ENCODE results near the gene MNAT1.

The MNAT1 gene

DNA sequence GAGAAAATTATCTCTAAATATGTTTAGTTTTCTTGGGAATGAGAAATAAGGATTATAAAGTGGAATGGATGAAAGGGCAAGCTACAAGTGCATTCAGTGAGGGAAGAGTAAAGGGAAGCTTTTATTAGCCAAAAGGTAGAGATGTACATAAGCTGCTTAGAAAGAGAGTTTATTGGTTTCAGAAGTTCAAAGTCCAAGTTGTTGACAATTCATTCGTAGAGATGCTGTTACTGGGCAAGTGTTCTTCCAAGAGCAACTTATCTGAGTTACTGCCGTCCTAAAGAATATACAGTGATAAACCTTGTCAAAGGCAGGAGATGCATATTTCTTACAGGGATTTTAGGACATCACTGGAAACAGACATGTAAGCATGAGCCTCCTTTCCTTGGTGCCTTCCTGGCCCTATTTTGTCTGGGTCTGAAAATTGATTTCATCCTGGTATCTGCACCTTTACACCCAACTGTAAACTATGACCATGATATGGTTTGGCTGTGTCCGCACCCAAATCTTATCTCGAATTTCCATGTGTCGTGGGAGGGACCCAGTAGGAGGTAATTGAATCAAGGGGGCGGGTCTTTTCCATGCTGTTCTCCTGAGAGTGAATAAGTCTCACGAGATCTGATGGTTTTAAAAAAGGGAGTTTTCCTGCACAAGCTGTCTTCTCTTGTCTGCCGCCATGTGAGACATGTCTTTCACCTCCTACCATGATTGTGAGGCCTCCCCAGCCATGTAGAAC lies 199.5 kb downstream of the MNAT1 start:
- TF ChIP-seq, protein P1, sequence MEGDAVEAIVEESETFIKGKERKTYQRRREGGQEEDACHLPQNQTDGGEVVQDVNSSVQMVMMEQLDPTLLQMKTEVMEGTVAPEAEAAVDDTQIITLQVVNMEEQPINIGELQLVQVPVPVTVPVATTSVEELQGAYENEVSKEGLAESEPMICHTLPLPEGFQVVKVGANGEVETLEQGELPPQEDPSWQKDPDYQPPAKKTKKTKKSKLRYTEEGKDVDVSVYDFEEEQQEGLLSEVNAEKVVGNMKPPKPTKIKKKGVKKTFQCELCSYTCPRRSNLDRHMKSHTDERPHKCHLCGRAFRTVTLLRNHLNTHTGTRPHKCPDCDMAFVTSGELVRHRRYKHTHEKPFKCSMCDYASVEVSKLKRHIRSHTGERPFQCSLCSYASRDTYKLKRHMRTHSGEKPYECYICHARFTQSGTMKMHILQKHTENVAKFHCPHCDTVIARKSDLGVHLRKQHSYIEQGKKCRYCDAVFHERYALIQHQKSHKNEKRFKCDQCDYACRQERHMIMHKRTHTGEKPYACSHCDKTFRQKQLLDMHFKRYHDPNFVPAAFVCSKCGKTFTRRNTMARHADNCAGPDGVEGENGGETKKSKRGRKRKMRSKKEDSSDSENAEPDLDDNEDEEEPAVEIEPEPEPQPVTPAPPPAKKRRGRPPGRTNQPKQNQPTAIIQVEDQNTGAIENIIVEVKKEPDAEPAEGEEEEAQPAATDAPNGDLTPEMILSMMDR (IDR thresholded peaks at IDR 0.05; ENCODE audit: control extremely low read depth, extremely low read depth, low read depth, missing control alignments), result no peak
- CTCF ChIA-PET, result no interaction called here
- POLR2A ChIA-PET, result no interaction called here
- DNase-seq (ENCODE audit: extremely low spot score), result no peak

DNA sequence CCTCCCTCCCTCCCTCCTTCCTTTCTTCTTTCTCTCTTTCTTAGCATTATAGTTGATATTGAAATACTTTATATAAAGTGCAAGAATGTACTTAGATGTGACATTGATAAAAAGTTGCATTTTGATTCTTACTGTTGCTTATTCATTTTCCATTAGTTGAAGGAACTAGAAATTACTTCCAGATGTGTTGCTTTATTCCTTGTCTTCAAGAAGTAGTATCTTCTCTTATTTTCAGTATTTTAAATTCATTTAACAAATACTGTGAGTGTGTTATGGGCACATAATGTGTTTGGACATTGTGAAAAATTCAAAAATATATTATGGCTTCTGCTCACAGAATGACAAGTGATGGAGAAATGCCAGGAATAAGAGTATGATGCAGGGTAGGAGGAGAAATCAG lies 200.8 kb downstream of the MNAT1 start:
- TF ChIP-seq, protein P1 (IDR thresholded peaks at IDR 0.05; ENCODE audit: control extremely low read depth, extremely low read depth, low read depth, missing control alignments), result no peak
- ChIA-PET POLR2A (no interaction called here), CTCF (no interaction called here)
- DNase-seq (ENCODE audit: extremely low spot score), result no peak

- no peak for DNase-seq (ENCODE audit: extremely low spot score)
Measured at GRCh38 chr14:60943637-60944032, 209.1 kb downstream of the MNAT1 start.

DNA sequence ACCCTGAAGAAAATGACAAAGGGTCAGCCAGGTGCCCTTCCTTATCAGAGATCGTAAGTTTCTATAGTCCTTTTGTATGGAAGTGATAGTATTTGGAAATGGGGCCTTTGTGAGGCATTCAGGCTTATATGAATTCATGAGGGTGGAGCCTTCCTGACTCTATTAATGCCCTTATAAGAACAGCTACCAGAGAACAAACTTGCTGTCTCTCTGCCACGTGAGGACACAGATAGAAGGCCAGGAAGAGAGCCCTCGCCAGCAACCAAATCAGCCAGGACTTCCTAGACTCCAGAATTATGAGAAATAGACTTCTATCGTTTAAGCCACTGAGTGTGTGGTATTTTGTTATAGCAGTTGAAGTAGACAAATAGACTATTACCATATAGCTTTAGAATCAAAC lies 209.6 kb downstream of the MNAT1 start:
- no peak for DNase-seq (ENCODE audit: extremely low spot score)
- TF ChIP-seq, protein P1 (IDR thresholded peaks at IDR 0.05; ENCODE audit: control extremely low read depth, extremely low read depth, low read depth, missing control alignments), result no peak
- POLR2A ChIA-PET, result no interaction called here
- CTCF ChIA-PET, result interaction anchor here (1.0 kb wide), 1 partner anchor 16 kb away, joined by 3 read pairs; no protein-coding TSS in a partner anchor

More at GRCh38 chr14:60943637-60944032, 209.1 kb downstream of the MNAT1 start:
- POLR2A ChIA-PET, result no interaction called here
- CTCF ChIA-PET, result no interaction called here
- TF ChIP-seq, protein P1 (IDR thresholded peaks at IDR 0.05; ENCODE audit: control extremely low read depth, extremely low read depth, low read depth, missing control alignments), result no peak

DNA sequence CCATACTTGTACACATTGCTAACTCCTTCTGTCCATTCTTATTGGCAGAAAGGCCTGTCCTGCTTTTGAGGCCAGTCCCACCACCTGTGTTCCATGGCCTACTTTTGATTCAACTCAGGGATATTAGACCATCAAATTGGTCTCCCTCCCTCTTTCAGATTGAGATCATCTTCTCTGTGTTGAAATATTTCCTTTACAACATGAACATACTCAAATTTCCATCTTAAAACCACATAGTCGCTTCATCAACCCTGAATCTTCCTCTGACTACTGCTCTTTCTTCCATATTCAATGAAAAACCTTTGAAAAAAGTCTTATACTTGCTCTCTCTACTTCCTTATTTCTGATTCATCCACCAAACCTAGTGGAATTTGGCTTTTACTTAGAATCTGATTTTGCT lies 211.4 kb downstream of the MNAT1 start:
- POLR2A ChIA-PET, result no interaction called here
- TF ChIP-seq, protein P1 (IDR thresholded peaks at IDR 0.05; ENCODE audit: control extremely low read depth, extremely low read depth, low read depth, missing control alignments), result no peak
- CTCF ChIA-PET, result no interaction called here
- no peak for DNase-seq (ENCODE audit: extremely low spot score)

DNA sequence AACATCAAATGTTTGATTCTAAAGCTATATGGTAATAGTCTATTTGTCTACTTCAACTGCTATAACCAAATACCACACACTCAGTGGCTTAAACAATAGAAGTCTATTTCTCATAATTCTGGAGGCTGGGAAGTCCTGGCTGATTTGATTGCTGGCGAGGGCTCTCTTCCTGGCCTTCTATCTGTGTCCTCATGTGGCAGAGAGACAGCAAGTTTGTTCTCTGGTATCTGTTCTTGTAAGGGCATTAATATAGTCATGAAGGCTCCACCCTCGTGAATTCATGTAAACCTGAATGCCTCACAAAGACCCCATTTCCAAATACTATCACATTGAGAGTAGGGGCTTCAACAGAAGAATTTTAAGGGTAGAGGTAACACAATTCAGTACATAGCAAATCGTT lies 212.2 kb downstream of the MNAT1 start:
- CTCF ChIA-PET, result no interaction called here
- POLR2A ChIA-PET, result no interaction called here
- DNase-seq (ENCODE audit: extremely low spot score), result no peak
- TF ChIP-seq, protein P1 (IDR thresholded peaks at IDR 0.05; ENCODE audit: control extremely low read depth, extremely low read depth, low read depth, missing control alignments), result no peak

All from GM10248 (cell line).